Measurements from ENCODE around the gene EXT2.

- no peak for TF ChIP-seq POLR2AphosphoS5 (IDR thresholded peaks at IDR 0.05; ENCODE audit: low read depth, low read length)
- TF ChIP-seq CTCF (IDR thresholded peaks at IDR 0.05 in 2 of 3, conservative IDR thresholded peaks at IDR 0.05 in 1 of 3; ENCODE audit: borderline replicate concordance in 1 of 3, insufficient read depth in 1 of 3, low read depth in 2 of 3, low read length in 2 of 3): no peak
- TF ChIP-seq EZH2 (IDR thresholded peaks at IDR 0.05): no peak
- no peak for TF ChIP-seq CEBPB (IDR thresholded peaks at IDR 0.05; ENCODE audit: low read depth)
- TF ChIP-seq YY1 (IDR thresholded peaks at IDR 0.05; ENCODE audit: extremely low read depth, insufficient replicate concordance, low read depth, low read length): no peak
- no peak for TF ChIP-seq ATF3 (IDR thresholded peaks at IDR 0.05)
- no peak for TF ChIP-seq POLR2A (IDR thresholded peaks at IDR 0.05; ENCODE audit: borderline replicate concordance, extremely low read depth, insufficient read depth, insufficient read length)
- TF ChIP-seq EZH2phosphoT487 (IDR thresholded peaks at IDR 0.05; ENCODE audit: borderline replicate concordance): no peak
- TF ChIP-seq ZBTB33 (IDR thresholded peaks at IDR 0.05; ENCODE audit: extremely low read depth, insufficient replicate concordance, low read length): no peak
- TF ChIP-seq TCF7L2 (IDR thresholded peaks at IDR 0.05; ENCODE audit: borderline replicate concordance, extremely low read depth, insufficient read depth, insufficient read length): no peak
- no peak for TF ChIP-seq MAX (IDR thresholded peaks at IDR 0.05)
- TF ChIP-seq JUND (IDR thresholded peaks at IDR 0.05): no peak
- no peak for TF ChIP-seq SP1 (IDR thresholded peaks at IDR 0.05; ENCODE audit: low read depth)
These were observed 4.9 kb upstream of the EXT2 start for GRCh38 chr11:44090539-44090938.
